ENCODE results near the gene TNFSF8.

DNA sequence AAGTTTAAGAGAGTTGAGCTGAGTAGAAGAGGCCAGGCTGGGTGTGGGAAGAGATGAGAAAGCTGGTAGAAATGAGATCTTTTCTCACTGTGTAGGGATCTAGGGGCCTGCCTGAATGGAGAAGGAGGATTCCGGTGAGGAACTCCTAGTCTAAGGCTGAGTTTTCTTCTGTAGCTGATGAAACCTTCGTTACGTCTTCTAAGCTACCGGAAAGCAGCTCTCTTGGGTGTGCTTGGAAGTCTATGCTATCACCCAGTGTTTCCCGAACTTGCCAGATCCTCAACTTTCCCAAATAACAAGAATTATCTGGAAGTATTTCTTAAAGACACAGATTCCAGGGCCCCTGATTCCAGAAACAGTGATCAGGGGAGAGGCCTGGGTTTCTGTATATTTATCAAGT is 69.1 kb downstream of the TNFSF8 start:
- no peak for TF ChIP-seq POLR2AphosphoS5 (IDR thresholded peaks at IDR 0.05)
- TF ChIP-seq, protein P1, sequence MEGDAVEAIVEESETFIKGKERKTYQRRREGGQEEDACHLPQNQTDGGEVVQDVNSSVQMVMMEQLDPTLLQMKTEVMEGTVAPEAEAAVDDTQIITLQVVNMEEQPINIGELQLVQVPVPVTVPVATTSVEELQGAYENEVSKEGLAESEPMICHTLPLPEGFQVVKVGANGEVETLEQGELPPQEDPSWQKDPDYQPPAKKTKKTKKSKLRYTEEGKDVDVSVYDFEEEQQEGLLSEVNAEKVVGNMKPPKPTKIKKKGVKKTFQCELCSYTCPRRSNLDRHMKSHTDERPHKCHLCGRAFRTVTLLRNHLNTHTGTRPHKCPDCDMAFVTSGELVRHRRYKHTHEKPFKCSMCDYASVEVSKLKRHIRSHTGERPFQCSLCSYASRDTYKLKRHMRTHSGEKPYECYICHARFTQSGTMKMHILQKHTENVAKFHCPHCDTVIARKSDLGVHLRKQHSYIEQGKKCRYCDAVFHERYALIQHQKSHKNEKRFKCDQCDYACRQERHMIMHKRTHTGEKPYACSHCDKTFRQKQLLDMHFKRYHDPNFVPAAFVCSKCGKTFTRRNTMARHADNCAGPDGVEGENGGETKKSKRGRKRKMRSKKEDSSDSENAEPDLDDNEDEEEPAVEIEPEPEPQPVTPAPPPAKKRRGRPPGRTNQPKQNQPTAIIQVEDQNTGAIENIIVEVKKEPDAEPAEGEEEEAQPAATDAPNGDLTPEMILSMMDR (IDR thresholded peaks at IDR 0.05): no peak
- TF ChIP-seq POLR2A (IDR thresholded peaks at IDR 0.05): no peak

All from upper lobe of left lung (tissue), 4 donors.